GM18520 (cell line): Measurements from ENCODE around the gene MIPEP.

ENCODE experiments used
- ATAC-seq: cut with Tn5 transposase; IDR thresholded peaks from one replicate; pipeline ENCODE4 v1.9.1; 2021; ENCODE audit not compliant: unreplicated experiment

MIPEP gene

GRCh38 chr13:23855360-23855759, 33.8 kb downstream of the MIPEP start:
- no peak for ATAC-seq

DNA sequence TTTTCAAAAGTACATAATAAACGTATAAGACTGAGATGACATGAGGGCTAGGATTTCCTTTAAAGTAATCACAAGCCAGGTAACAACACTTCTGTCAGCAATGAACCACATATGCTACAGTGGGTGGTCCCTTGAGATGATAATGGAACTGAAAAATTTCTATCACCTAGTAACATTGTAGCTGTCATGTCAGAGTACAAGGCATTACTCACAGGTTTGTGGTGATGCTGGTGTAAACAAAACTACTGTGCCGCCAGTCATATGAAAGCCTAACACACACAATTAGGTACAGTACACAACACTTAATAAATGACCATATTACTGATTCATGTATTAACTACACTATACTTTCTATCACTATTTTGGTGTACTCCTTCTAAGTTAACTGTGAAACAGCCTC, 36.8 kb downstream of the MIPEP start:
- peak; percentile 86 for ATAC-seq

DNA sequence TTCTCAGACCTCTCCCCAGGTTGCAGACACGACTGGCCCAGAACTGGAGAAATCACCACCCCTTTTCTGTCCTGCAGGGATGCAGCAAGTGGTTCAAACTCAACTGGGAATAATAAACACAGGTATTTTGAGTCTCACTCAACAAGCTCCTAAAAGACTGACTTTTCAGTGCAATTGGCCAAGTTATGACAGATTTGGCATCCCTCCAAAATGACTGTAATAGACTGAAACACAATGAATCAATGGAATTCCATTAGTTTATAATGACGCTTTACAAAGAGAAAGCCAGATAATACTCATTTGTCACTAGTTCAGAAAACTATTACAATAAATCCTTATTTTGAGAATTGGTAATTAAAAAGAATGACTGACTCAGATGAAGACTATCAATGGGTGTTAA, 38.1 kb downstream of the MIPEP start:
- ATAC-seq = no peak

- ATAC-seq = no peak
Measured at GRCh38 chr13:23850134-23850533, 39.1 kb downstream of the MIPEP start.

- no peak for ATAC-seq
Measured at GRCh38 chr13:23849670-23850069, 39.5 kb downstream of the MIPEP start.

DNA sequence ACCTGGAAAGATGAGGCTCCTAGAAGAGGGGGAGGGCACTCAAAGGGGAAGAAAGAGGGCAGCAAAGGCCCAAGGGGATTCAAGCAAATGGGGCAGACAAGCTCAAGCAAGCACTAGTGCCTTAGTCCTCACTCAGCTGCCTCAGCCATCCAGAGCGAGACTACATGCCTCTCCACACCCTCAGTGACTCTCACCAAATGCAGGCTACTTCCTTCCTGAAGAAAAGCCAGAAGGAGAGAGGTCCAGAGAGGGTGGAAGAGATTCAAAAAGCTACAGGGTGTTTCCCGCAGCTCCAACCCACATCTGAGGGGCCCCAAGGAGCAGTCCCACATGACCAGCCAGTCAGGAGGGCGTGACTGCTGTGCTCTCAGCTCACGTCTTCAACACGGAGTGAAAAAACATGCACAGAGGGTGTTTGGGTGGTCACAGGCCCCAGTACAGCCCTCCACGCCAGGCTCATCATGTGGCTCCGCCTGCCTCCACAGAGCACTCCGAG, 40.5 kb downstream of the MIPEP start:
- no peak for ATAC-seq

DNA sequence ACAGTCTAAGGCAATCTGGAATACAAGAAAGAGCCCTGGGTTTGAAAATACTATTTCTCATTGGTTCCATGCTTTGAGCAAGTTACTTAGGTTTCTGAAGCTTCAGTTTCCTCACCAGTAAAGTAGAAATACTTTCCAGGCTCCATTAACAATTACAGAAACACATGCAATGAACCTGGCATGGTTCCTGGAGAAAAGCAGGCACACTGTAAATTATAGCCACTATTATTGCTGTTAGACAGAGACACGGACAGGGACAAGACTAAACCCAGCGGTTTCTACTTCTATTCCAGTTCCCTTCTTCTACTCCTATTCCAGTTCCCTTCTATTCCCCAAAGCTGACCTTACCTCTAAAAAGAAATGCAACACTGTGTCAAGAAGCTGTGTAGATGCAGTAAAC, 41.2 kb downstream of the MIPEP start:
- ATAC-seq = no peak

DNA sequence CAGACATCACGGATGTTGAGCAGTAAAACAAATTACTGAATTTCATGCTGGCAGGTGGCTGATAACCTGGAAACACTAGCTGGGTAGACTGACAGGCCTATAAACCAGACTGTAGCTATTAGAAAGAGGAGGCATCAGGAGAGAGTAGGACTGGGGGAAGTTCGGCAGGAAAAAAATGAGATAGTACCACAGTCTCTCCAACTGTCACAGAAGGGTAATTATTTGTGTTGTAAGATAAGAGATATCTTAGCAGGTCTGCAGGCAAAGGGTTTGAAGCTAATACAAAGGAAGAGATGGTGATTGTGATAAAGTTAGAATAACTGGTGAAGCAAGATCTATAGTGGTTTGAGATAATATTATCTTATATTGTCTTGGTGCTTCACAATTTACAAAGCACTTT, 41.7 kb downstream of the MIPEP start:
- ATAC-seq = no peak

GRCh38 chr13:23845105-23845725, 44.0 kb downstream of the MIPEP start:
- ATAC-seq = no peak

GRCh38 chr13:23844132-23844531, 45.1 kb downstream of the MIPEP start:
- ATAC-seq = no peak

DNA sequence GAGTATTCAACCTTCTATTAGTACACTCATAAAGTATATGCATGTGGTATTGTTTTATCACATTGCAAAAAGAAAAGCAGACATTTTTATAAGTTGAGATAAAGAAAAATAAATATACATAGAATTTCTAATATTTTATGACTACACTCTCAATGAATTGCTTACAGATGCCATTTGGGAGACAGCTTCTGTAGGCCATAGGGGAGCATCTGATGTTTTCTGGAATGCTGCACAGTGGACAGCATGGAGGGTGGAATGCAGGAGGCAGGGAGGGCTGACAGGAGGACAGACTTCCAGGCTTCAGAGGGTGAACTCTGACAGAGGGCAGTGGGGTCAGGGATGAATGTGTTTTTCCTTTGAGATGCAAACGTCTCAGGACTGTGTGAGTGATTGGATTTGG, 45.8 kb downstream of the MIPEP start:
- no peak for ATAC-seq

GRCh38 chr13:23842406-23842805, 46.8 kb downstream of the MIPEP start:
- ATAC-seq = no peak

DNA sequence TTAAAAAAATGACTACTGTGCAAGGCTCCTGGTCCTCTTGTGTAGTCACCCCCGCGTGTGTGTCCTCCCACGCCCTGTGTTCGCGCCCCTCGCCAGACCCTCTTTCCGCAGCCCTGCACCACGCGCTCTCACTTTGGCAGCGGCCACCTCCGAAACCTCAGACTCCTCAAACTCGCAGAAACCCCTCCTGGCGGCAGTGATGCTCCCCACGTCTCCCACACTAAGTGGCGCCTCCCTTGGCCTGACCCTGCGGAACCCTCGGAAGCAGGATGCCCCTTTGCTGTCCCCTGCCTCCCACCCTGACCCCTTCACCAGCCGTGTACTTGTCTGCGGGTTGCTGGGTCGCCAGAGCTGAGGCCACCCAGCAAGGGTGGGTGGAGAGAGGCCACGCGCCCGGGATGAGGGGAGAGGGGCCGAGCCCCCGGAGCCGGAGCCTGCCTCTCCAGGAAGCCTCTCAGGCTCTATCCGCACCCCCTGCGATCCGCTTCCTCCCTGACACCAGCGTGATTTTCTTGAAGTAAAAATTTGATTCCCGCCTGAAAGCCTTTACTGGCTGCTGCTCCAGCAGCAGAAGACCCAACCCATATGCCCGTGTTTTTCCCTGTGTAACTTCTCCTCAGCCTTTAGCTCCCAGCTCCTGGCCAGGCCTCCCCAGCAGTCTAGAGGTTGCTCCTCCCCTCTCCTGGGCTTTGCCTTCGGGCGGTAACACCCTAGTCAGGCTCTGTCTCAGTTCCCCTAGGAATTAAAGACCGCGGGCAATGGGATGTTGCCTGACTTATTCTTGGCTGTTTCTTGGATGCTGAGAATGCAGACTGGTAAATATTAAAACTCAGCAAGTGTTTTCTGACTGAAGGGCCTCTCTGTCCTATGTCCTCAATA, 55.2 kb downstream of the MIPEP start:
- ATAC-seq = no peak

DNA sequence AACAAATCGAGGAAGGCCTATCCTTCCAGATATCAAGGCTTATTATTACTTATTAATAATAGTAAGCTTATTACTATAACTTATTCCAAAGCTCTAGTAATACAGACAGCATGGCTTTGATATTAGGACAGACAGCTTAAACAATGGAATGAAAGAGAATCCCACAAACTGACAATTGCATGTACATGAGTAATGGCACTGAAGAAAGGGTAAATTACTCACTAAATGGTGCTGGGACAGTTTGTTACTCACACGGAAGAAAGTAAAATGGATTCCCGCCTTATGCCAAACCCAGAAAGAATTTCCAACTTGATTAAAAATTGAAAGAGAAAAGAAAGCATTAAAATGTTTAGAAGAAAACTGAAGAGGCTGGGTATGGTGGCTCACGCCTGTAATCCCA, 60.3 kb downstream of the MIPEP start:
- no peak for ATAC-seq

- no peak for ATAC-seq
Measured at GRCh38 chr13:23828086-23828485, 61.1 kb downstream of the MIPEP start.

- no peak for ATAC-seq
Measured at GRCh38 chr13:23825179-23825578, 64.0 kb downstream of the MIPEP start.

DNA sequence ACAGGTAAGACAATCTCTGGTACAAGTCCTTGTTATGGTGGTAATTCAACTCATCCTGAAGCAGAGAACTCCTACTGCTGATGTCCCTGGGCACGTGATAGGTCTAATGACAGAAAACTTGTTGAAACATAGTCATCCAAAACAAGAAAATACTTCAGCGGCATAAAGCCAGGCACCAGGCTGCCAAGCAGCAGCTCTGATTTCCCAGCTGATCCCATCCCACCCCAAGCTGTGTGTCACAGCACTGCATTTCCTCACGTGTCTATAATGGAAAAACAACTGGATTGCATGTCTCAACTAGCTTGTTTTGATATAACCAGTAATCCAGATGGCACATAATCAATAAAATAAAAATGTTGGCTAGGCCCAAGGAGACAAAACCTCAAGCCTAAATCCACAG, 64.8 kb downstream of the MIPEP start:
- ATAC-seq = no peak

- ATAC-seq = no peak
Measured at GRCh38 chr13:23822252-23822824, 66.9 kb downstream of the MIPEP start.

GRCh38 chr13:23820530-23820929, 68.7 kb downstream of the MIPEP start:
- no peak for ATAC-seq

DNA sequence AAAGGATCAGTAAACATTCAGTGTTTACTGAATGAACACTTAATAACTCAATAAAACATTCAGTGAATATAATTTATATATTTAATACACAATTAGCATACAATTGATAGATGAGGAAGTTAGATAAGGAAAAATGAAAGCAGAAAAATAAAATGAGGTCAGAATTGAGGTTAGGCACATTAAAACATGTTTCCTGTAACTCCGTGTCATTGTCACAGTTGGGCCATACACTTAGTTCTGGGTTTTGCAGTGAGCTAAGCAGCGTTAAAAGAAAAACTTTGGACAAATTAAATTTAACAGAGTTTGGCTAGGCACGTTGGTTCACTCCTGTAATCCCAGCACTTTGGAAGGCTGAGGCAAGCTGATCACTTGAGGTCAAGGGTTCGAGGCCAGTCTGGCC, 71.4 kb downstream of the MIPEP start:
- ATAC-seq = no peak

DNA sequence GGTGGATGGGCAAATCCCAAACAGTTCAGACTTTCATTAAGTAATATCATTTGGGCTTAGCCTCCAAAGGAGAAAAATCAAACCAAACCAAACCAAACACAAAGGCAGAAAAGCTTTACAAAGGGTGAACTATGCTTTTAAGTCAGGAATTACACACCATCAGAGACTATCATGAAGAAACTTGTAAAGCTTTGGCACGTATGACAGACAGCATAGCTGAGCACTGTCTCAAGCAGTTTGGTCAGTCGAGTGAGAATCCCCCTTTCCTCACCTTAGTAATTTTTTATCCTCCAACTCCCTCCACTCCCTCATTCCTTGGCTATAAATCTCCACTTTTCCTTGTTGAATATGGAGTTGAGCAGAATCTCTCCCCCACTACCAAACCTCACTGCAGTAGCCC, 72.1 kb downstream of the MIPEP start:
- no peak for ATAC-seq

DNA sequence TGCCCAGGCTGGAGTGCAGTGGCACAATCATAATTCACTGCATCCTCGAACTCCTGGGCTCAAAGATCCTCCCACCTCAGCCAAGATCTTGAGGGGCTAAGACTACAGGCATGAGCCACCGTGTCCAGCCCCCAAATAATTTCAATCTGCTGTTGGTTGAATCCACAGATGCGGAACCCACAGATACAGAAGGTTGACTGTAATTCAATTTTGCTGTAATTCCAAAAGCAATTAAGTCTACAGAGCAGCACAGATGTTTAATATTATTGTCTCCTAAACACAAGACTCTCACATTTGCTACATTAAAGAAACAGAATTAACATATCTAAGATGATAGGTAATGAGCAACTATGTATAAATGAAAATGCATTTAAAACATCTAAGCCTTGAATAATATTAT, 75.6 kb downstream of the MIPEP start:
- no peak for ATAC-seq
